ENCODE data around the gene SGCD.

DNA sequence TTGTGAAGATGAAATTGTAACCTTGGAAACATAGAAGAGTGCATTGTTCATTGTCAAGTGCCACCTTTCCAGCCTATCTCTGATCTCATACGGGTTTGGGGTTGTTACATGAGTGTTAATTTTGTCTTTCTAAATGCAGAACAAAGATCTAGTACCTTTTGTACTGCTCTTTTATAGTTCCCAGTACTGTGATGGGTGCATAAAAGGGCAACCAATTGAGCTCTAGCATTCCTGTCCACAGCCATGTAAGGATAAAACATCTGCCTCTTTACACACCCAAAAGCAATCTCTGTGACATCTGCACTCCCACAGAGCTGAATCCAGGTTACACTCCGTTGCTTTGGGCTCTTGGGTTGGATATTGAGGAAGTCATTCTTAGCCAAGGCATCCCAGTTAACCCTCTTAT is 255.2 kb downstream of the SGCD start:
- TF ChIP-seq, protein P1, sequence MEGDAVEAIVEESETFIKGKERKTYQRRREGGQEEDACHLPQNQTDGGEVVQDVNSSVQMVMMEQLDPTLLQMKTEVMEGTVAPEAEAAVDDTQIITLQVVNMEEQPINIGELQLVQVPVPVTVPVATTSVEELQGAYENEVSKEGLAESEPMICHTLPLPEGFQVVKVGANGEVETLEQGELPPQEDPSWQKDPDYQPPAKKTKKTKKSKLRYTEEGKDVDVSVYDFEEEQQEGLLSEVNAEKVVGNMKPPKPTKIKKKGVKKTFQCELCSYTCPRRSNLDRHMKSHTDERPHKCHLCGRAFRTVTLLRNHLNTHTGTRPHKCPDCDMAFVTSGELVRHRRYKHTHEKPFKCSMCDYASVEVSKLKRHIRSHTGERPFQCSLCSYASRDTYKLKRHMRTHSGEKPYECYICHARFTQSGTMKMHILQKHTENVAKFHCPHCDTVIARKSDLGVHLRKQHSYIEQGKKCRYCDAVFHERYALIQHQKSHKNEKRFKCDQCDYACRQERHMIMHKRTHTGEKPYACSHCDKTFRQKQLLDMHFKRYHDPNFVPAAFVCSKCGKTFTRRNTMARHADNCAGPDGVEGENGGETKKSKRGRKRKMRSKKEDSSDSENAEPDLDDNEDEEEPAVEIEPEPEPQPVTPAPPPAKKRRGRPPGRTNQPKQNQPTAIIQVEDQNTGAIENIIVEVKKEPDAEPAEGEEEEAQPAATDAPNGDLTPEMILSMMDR (IDR thresholded peaks at IDR 0.05), result no peak
- TF ChIP-seq POLR2AphosphoS5 (IDR thresholded peaks at IDR 0.05; ENCODE audit: low read depth, low read length) (no peak), TCF7L2 (IDR thresholded peaks at IDR 0.05; ENCODE audit: low read depth, low read length) (no peak)
- TF ChIP-seq, protein P2, sequence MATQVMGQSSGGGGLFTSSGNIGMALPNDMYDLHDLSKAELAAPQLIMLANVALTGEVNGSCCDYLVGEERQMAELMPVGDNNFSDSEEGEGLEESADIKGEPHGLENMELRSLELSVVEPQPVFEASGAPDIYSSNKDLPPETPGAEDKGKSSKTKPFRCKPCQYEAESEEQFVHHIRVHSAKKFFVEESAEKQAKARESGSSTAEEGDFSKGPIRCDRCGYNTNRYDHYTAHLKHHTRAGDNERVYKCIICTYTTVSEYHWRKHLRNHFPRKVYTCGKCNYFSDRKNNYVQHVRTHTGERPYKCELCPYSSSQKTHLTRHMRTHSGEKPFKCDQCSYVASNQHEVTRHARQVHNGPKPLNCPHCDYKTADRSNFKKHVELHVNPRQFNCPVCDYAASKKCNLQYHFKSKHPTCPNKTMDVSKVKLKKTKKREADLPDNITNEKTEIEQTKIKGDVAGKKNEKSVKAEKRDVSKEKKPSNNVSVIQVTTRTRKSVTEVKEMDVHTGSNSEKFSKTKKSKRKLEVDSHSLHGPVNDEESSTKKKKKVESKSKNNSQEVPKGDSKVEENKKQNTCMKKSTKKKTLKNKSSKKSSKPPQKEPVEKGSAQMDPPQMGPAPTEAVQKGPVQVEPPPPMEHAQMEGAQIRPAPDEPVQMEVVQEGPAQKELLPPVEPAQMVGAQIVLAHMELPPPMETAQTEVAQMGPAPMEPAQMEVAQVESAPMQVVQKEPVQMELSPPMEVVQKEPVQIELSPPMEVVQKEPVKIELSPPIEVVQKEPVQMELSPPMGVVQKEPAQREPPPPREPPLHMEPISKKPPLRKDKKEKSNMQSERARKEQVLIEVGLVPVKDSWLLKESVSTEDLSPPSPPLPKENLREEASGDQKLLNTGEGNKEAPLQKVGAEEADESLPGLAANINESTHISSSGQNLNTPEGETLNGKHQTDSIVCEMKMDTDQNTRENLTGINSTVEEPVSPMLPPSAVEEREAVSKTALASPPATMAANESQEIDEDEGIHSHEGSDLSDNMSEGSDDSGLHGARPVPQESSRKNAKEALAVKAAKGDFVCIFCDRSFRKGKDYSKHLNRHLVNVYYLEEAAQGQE (IDR thresholded peaks at IDR 0.05; ENCODE audit: insufficient read depth in 1 of 2, low read depth in 2 of 2, low read length in 1 of 2), result no peak

All from Panc1 (cell line).